HepG2 (cell line): ENCODE data around the gene SH2D7. TPM values are rescaled to one million over a fixed set of nuclear protein-coding genes. Genes with fewer than 3 reads are reported as not detected.

ENCODE experiments used
- DDIT3 ChIP-seq: sonication (generic); formaldehyde crosslinking; IDR thresholded peaks from 2 replicates; pipeline ENCODE4 v1.4.0; 2020; ENCODE audit warnings: mild to moderate bottlenecking, missing genetic modification reagents
- FOSL1 ChIP-seq: sonication (generic); formaldehyde crosslinking; IDR thresholded peaks from 2 replicates; pipeline ENCODE4 v1.9.0; 2021; ENCODE audit warnings: missing genetic modification reagents, borderline replicate concordance
- HNF1A ChIP-seq, 2 experiments: sonication (generic) in 1 of 2; formaldehyde crosslinking in 1 of 2; IDR thresholded peaks; 2 replicates each; pipeline versions ENCODE4 v1.4.0 to v1.6.1; 2016 to 2020; ENCODE audit warnings: borderline replicate concordance in 1 of 2, low read depth in 1 of 2, mild to moderate bottlenecking in 1 of 2, missing genetic modification reagents in 1 of 2
- ISL2 ChIP-seq: sonication (generic); formaldehyde crosslinking; IDR thresholded peaks from 2 replicates; pipeline ENCODE4 v1.5.0; 2020; ENCODE audit warnings: missing genetic modification reagents
- KDM5A ChIP-seq: fragments of 200-600 bp; sonication (generic); IDR thresholded peaks from 2 replicates; pipeline ENCODE4 v1.7.0; 2018; ENCODE audit warnings: antibody characterized with exemption, mild to moderate bottlenecking, low read length, borderline replicate concordance
- MEF2D ChIP-seq: sonication (generic); formaldehyde crosslinking; IDR thresholded peaks from 2 replicates; pipeline ENCODE4 v1.5.1; 2020; ENCODE audit warnings: mild to moderate bottlenecking, missing genetic modification reagents
- SP1 ChIP-seq, 2 experiments: fragments of 450-650 bp in 1 of 2; sonication (generic) in 1 of 2; formaldehyde crosslinking in 1 of 2; IDR thresholded peaks; 2 replicates each; pipeline versions ENCODE4 v1.4.0 to v1.6.1; 2016 to 2020; ENCODE audit warnings: missing genetic modification reagents in 1 of 2
- ZNF501 ChIP-seq: sonication (generic); formaldehyde crosslinking; IDR thresholded peaks from 2 replicates; pipeline ENCODE4 v1.5.1; 2020; ENCODE audit warnings: mild to moderate bottlenecking, moderate library complexity, missing genetic modification reagents
- ZNF768 ChIP-seq: sonication (generic); formaldehyde crosslinking; IDR thresholded peaks from 2 replicates; pipeline ENCODE4 v1.4.0; 2020; ENCODE audit warnings: missing genetic modification reagents
- ZNF776 ChIP-seq: sonication (generic); formaldehyde crosslinking; IDR thresholded peaks from 2 replicates; pipeline ENCODE4 v1.4.0; 2020; ENCODE audit warnings: mild to moderate bottlenecking, missing genetic modification reagents
- ZSCAN29 ChIP-seq: sonication (generic); formaldehyde crosslinking; conservative IDR thresholded peaks from 2 replicates; pipeline ENCODE4 v1.4.0; 2020; ENCODE audit warnings: mild to moderate bottlenecking, missing genetic modification reagents
- polyA plus RNA-seq, 8 experiments: library from polyadenylated mRNA; depleted of rRNA in 3 of 8; stranded (reverse) in 7 of 8; unstranded in 1 of 8; fragments of >200 nt; fragmentation: Illumina TruSeq in 4 of 8; extraction: Trizol in 4 of 8; gene quantifications; 2 replicates each; pipeline versions ENCODE4 v1.2.1 to v1.2.3, GENCODE V29; 2011 to 2016; ENCODE audit warnings: low read depth in 4 of 8, missing spikeins in 1 of 8, mixed read lengths in 1 of 8; ENCODE audit not compliant: insufficient read depth in 1 of 8
- total RNA-seq, 5 experiments: library from RNA; depleted of rRNA; stranded (reverse); fragments of >200 nt; fragmentation: Illumina TruSeq; extraction: Trizol; gene quantifications; 2 replicates each; pipeline ENCODE4 v1.2.3, GENCODE V29; 2016; ENCODE audit warnings: low read depth in 1 of 5
- TF ChIP-seq, protein P1 (sequence below): sonication (generic); formaldehyde crosslinking; IDR thresholded peaks from 2 replicates; pipeline ENCODE4 v1.4.0; 2020; ENCODE audit warnings: missing genetic modification reagents, borderline replicate concordance
- TF ChIP-seq, protein P2 (sequence below): IDR thresholded peaks from 2 replicates; pipeline ENCODE4 v1.6.1; 2016; ENCODE audit warnings: low read depth, missing genetic modification reagents, missing compliant biosample characterization

Gene SH2D7
- total and polyA plus RNA-seq, 2 of the 13 experiments (the other 11 are each of a cell fraction or from before 2014, with no cell fraction given) = not detected

DNA sequence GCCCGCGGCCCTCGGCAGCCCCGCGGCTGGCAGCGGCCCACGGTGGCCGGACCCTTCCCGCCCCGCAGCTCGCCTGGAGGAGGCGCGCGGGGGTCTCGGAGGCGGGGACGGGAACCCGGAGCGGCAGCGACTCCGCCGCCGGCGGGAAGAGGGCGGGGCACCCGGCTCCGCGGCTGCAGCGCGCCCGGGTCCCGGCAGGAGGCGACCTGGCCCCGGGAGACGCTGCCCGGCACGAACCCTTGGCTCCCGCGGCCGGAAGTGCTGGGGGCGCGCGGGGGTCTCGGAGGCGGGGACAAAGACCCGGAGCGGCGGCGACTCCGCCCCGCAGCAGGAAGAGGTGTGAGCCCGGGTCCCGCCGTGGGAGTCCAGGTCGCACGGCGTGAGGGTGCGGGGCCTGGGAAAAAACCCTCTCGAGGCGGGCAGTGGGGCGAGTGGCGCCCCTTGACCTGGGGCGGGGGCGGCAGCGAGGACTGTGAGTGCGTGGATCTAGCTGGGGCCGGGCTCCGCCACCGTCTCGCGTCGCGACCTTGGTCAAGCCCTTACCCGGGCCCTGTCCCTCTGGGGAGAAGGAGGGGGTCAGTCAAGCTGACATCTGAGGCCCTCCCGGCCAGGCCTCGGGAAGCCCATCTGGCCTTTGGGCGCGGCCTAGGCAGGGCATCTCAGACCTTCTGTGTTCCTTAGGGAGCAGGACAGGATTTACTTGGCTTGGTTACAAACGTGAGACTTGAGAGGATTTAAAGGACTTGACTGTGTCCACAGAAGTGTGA, 39.1 kb downstream of the SH2D7 start, which contains the start of gene CIB2 (continued):
- TF ChIP-seq, protein P1, sequence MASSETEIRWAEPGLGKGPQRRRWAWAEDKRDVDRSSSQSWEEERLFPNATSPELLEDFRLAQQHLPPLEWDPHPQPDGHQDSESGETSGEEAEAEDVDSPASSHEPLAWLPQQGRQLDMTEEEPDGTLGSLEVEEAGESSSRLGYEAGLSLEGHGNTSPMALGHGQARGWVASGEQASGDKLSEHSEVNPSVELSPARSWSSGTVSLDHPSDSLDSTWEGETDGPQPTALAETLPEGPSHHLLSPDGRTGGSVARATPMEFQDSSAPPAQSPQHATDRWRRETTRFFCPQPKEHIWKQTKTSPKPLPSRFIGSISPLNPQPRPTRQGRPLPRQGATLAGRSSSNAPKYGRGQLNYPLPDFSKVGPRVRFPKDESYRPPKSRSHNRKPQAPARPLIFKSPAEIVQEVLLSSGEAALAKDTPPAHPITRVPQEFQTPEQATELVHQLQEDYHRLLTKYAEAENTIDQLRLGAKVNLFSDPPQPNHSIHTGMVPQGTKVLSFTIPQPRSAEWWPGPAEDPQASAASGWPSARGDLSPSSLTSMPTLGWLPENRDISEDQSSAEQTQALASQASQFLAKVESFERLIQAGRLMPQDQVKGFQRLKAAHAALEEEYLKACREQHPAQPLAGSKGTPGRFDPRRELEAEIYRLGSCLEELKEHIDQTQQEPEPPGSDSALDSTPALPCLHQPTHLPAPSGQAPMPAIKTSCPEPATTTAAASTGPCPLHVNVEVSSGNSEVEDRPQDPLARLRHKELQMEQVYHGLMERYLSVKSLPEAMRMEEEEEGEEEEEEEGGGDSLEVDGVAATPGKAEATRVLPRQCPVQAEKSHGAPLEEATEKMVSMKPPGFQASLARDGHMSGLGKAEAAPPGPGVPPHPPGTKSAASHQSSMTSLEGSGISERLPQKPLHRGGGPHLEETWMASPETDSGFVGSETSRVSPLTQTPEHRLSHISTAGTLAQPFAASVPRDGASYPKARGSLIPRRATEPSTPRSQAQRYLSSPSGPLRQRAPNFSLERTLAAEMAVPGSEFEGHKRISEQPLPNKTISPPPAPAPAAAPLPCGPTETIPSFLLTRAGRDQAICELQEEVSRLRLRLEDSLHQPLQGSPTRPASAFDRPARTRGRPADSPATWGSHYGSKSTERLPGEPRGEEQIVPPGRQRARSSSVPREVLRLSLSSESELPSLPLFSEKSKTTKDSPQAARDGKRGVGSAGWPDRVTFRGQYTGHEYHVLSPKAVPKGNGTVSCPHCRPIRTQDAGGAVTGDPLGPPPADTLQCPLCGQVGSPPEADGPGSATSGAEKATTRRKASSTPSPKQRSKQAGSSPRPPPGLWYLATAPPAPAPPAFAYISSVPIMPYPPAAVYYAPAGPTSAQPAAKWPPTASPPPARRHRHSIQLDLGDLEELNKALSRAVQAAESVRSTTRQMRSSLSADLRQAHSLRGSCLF (CRISPR knock-in tag) = no peak
- TF ChIP-seq SP1 (IDR thresholded peaks at IDR 0.05) (no peak), SP1 (CRISPR knock-in tag; IDR thresholded peaks at IDR 0.05) (no peak), DDIT3 (no peak), ZSCAN29 (CRISPR knock-in tag) (no peak), ZNF776 (CRISPR knock-in tag) (no peak), MEF2D (no peak), HNF1A (IDR thresholded peaks at IDR 0.05; ENCODE audit: low read depth) (no peak), HNF1A (CRISPR knock-in tag; IDR thresholded peaks at IDR 0.05; ENCODE audit: borderline replicate concordance) (no peak), ZNF501 (peak; percentile 61; the same call in 1 of the 2 replicates), KDM5A (no peak), ISL2 (no peak), ZNF768 (peak; percentile 50; the same call in 1 of the 2 replicates), FOSL1 (no peak)
- TF ChIP-seq, protein P2, sequence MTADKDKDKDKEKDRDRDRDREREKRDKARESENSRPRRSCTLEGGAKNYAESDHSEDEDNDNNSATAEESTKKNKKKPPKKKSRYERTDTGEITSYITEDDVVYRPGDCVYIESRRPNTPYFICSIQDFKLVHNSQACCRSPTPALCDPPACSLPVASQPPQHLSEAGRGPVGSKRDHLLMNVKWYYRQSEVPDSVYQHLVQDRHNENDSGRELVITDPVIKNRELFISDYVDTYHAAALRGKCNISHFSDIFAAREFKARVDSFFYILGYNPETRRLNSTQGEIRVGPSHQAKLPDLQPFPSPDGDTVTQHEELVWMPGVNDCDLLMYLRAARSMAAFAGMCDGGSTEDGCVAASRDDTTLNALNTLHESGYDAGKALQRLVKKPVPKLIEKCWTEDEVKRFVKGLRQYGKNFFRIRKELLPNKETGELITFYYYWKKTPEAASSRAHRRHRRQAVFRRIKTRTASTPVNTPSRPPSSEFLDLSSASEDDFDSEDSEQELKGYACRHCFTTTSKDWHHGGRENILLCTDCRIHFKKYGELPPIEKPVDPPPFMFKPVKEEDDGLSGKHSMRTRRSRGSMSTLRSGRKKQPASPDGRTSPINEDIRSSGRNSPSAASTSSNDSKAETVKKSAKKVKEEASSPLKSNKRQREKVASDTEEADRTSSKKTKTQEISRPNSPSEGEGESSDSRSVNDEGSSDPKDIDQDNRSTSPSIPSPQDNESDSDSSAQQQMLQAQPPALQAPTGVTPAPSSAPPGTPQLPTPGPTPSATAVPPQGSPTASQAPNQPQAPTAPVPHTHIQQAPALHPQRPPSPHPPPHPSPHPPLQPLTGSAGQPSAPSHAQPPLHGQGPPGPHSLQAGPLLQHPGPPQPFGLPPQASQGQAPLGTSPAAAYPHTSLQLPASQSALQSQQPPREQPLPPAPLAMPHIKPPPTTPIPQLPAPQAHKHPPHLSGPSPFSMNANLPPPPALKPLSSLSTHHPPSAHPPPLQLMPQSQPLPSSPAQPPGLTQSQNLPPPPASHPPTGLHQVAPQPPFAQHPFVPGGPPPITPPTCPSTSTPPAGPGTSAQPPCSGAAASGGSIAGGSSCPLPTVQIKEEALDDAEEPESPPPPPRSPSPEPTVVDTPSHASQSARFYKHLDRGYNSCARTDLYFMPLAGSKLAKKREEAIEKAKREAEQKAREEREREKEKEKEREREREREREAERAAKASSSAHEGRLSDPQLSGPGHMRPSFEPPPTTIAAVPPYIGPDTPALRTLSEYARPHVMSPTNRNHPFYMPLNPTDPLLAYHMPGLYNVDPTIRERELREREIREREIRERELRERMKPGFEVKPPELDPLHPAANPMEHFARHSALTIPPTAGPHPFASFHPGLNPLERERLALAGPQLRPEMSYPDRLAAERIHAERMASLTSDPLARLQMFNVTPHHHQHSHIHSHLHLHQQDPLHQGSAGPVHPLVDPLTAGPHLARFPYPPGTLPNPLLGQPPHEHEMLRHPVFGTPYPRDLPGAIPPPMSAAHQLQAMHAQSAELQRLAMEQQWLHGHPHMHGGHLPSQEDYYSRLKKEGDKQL (CRISPR knock-in tag) = no peak
